Type B pancreatic cell (in vitro differentiated cells): ENCODE measurements around the gene SULT6B1. TPM values are rescaled to one million over a fixed set of nuclear protein-coding genes. Genes with fewer than 3 reads are reported as not detected.

Experiments
- DNase-seq: peaks from one replicate; pipeline ENCODE4 v3.0.0; 2021; ENCODE audit warnings: mixed read lengths; ENCODE audit not compliant: unreplicated experiment; ENCODE audit errors: extremely low spot score
- H3K27ac Mint-ChIP-seq: 2 replicates; pipeline ENCODE4 v1.8.0; 2021; ENCODE audit warnings: mild to moderate bottlenecking, mixed read lengths
- H3K27me3 Mint-ChIP-seq: 2 replicates; pipeline ENCODE4 v1.8.0; 2021; ENCODE audit warnings: mixed read lengths
- H3K36me3 Mint-ChIP-seq: 2 replicates; pipeline ENCODE4 v1.8.0; 2021; ENCODE audit warnings: mixed read lengths
- H3K4me1 Mint-ChIP-seq: one replicate; pipeline ENCODE4 v1.8.0; 2021; ENCODE audit warnings: mixed read lengths; ENCODE audit not compliant: unreplicated experiment
- H3K4me3 Mint-ChIP-seq: 2 replicates; pipeline ENCODE4 v1.8.0; 2021; ENCODE audit warnings: mild to moderate bottlenecking, mixed read lengths
- H3K9me3 Mint-ChIP-seq: 2 replicates; pipeline ENCODE4 v1.8.0; 2021; ENCODE audit warnings: mixed read lengths
- CTCF ChIP-seq: fragments of 200-600 bp; sonication (generic); conservative IDR thresholded peaks from 2 replicates; pipeline ENCODE4 v1.5.0; 2021; ENCODE audit warnings: antibody characterized with exemption, mild to moderate bottlenecking
- total RNA-seq: library from RNA; stranded (reverse); gene quantifications from 2 replicates; pipeline ENCODE4 v1.2.1, GENCODE V29; 2021; ENCODE audit warnings: low replicate concordance

Gene SULT6B1
- total RNA-seq, 1 donor from 2014 or later, result not detected

DNA sequence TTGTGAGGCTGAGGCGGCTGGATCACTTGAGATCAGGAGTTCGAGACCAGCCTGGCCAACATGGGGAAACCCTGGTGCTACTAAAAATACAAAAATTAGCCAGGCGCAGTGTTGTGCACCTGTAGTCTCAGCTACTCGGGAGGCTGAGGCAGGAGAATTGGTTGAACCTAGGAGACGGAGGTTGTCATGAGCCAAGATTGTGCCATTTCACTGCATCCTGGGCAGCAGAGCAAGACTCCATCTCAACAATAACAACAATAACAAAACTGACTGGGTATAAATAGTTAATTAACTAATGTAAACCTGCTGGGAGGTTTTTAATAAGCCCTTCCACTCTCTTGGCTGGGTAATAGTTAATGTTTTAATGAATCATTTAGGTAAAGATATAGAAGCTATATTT lies 7.8 kb downstream of the SULT6B1 start:
- H3K27me3 Mint-ChIP-seq, result no peaks in the 10 kb centered on the region
- H3K4me3 Mint-ChIP-seq, result no peak overlapping the region
- DNase-seq, result no peak
- H3K27ac Mint-ChIP-seq, result no peak overlapping the region
- H3K4me1 Mint-ChIP-seq, result no peaks in the 10 kb centered on the region
- H3K36me3 Mint-ChIP-seq, result no peaks in the 10 kb centered on the region
- H3K9me3 Mint-ChIP-seq, result no peaks in the 10 kb centered on the region
- TF ChIP-seq CTCF, result no peak

DNA sequence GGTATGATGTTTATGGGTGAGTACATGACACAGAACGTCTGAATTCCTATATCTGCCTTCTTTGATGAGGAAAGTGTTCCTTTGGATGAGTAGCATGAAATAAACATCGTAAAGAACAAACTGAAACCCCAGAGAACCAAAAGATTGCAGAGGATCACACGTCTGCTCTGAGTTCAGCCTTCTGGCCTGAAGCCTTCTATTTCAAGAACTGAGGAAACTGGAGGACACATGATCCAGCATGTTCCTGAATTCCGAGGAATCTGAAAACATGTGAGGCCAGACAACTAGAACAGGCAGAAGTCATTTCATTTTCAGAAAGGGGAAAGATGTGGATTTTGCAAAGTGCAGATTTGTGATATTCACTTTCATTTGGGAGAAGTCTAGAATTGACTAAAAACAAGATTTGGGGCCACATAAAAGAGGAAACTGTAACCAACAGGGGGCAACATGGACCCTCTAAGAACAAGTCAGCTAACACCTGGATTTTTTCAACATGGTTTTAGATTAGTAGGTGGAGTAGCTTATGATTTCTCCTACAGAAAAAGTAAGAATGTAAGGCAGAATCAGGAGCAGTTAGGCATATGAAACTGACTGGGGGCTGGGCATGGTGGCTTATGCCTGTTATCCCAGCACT lies 8.3 kb downstream of the SULT6B1 start:
- no peaks in the 10 kb centered on the region for H3K27me3 Mint-ChIP-seq
- no peak for TF ChIP-seq CTCF
- no peak overlapping the region for H3K4me3 Mint-ChIP-seq
- H3K4me1 Mint-ChIP-seq, result no peaks in the 10 kb centered on the region
- no peaks in the 10 kb centered on the region for H3K9me3 Mint-ChIP-seq
- H3K36me3 Mint-ChIP-seq, result no peaks in the 10 kb centered on the region
- H3K27ac Mint-ChIP-seq, result no peak overlapping the region
- DNase-seq, result no peak

DNA sequence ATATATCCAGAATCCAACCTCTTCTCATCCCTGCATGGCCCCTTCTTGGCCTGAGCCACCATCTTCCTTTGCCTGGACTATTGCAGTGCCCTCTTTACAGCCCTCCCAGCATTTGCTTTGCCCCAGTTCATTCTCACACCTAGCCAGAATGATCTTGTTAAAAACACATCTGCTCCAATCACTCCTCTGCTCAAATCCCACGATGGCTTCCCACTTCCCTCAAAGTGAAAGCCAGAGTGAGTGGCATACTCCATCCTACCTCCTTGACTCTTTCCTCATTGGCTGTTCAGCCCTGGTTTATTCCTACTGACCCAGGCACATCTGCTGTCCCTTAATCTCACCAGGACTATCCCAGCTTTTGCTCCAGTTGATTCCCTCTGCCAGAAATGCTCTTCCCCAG lies 14.7 kb downstream of the SULT6B1 start:
- DNase-seq, result no peak
- Mint-ChIP-seq H3K27ac (no peak overlapping the region), H3K36me3 (no peaks in the 10 kb centered on the region), H3K4me3 (no peak overlapping the region), H3K9me3 (no peaks in the 10 kb centered on the region), H3K4me1 (no peaks in the 10 kb centered on the region), H3K27me3 (no peaks in the 10 kb centered on the region)
- no peak for TF ChIP-seq CTCF

GRCh38 chr2:37171624-37171950 lies 16.9 kb downstream of the SULT6B1 start:
- H3K9me3 Mint-ChIP-seq, result no peaks in the 10 kb centered on the region
- no peaks in the 10 kb centered on the region for H3K4me1 Mint-ChIP-seq
- H3K36me3 Mint-ChIP-seq, result no peaks in the 10 kb centered on the region
- no peak overlapping the region for H3K27ac Mint-ChIP-seq
- no peaks in the 10 kb centered on the region for H3K27me3 Mint-ChIP-seq
- no peak overlapping the region for H3K4me3 Mint-ChIP-seq
- no peak for DNase-seq
- no peak for TF ChIP-seq CTCF

DNA sequence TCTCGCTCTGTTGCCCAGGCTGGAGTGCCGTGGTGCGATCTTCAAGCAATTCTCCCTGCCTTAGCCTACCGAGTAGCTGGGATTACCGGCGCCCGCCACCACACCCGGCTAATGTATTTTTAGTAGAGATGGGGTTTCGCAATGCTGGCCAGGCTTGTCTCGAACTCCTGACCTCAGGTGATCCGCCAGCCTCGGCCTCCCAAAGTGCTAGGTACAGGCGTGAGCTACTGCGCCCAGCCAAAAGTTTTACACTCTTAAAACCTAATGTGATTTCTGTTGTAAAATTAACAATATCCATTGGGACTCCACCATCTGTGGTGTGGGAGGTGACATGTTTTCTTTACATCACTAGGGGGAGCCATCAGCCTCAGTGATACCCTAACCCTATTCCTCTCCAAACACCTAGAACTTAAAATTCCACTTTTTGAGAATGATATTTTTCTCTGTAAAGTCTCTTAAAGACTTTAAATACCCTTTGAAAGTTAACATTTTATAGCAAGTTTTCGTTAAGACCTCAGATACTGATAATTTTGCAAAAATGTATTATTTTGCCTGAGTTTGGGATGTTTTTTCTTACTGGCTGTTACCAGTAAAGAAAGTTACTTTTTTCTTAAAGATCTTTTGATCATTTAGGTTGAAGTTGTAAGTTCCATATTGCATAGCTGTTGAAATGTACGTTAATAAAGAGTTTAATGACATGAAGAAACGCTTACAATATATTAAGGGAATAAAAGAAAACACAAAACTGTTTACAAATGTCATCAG lies 20.1 kb downstream of the SULT6B1 start:
- Mint-ChIP-seq H3K36me3 (no peaks in the 10 kb centered on the region), H3K4me1 (no peaks in the 10 kb centered on the region), H3K27ac (peak overlapping the region; percentile 75), H3K27me3 (no peaks in the 10 kb centered on the region), H3K9me3 (no peaks in the 10 kb centered on the region), H3K4me3 (no peak overlapping the region)
- no peak for DNase-seq
- TF ChIP-seq CTCF, result peak; percentile 83
